ENCODE measurements around the gene VMAC. TPM values are rescaled to one million over a fixed set of nuclear protein-coding genes. Genes with fewer than 3 reads are reported as not detected.

VMAC gene
- total and polyA plus RNA-seq, 2 donors, result 5.9 to 10.8 TPM

- H3K9me3 ChIP-seq (ENCODE audit: control insufficient read depth in 2 of 2, insufficient read depth in 1 of 2, low read length in 1 of 2), result no peaks in the 10 kb centered on the region
- peaks cover 20 to 48% of the 10 kb centered on the region in 2 donors for H3K36me3 ChIP-seq (ENCODE audit: control insufficient read depth in 2 of 2, insufficient read depth in 2 of 2, low read length in 1 of 2)
- H3K4me3 ChIP-seq (ENCODE audit: low read length in 2 of 2), result no peak overlapping the region
- WGBS, result 100% methylated on average over 1 of the region's 1 CpG
- H3K4me1 ChIP-seq (ENCODE audit: control insufficient read depth in 2 of 2, insufficient read depth in 2 of 2, low read length in 2 of 2), result peaks cover 0 to 3% of the 10 kb centered on the region in 2 donors
- no peaks in the 10 kb centered on the region for H3K27me3 ChIP-seq (ENCODE audit: control insufficient read depth in 2 of 2, insufficient read depth in 1 of 2, low read length in 1 of 2)
- DNase-seq (ENCODE audit: low read depth in 6 of 9, low spot score in 9 of 9), result no peak
- H3K27ac ChIP-seq (ENCODE audit: low read depth in 1 of 2, low read length in 1 of 2), result peak overlapping the region in 1 of 2 donors; percentile 18
Measured at GRCh38 chr19:5911366-5911765, 6.7 kb downstream of the VMAC start.

GRCh38 chr19:5913739-5914357 is 9.2 kb downstream of the VMAC start, which contains the start of gene CAPS:
Gene CAPS (plus strand): TSS chr19:5914254. CDS start chr19:5914407, 153 bp downstream.
- H3K9me3 ChIP-seq (ENCODE audit: control insufficient read depth in 2 of 2, insufficient read depth in 1 of 2, low read length in 1 of 2), result no peaks in the 10 kb centered on the region
- H3K4me3 ChIP-seq (ENCODE audit: low read length in 2 of 2), result no peak within 1 kb of the TSS
- H3K36me3 ChIP-seq (ENCODE audit: control insufficient read depth in 2 of 2, insufficient read depth in 2 of 2, low read length in 1 of 2), result peaks cover 45 to 69% of the 10 kb centered on the region in 2 donors
- H3K4me1 ChIP-seq (ENCODE audit: control insufficient read depth in 2 of 2, insufficient read depth in 2 of 2, low read length in 2 of 2), result peaks cover 0 to 3% of the 10 kb centered on the region in 2 donors
- WGBS, result 96% methylated on average over 10 of the region's 10 CpGs
- no peak within 1 kb of the TSS for H3K27ac ChIP-seq (ENCODE audit: low read depth in 1 of 2, low read length in 1 of 2)
- no peaks in the 10 kb centered on the region for H3K27me3 ChIP-seq (ENCODE audit: control insufficient read depth in 2 of 2, insufficient read depth in 1 of 2, low read length in 1 of 2)
- no peak for DNase-seq (ENCODE audit: low read depth in 6 of 9, low spot score in 9 of 9)

GRCh38 chr19:5914358-5914774 is 9.7 kb downstream of the VMAC start:
- H3K9me3 ChIP-seq (ENCODE audit: control insufficient read depth in 2 of 2, insufficient read depth in 1 of 2, low read length in 1 of 2), result no peaks in the 10 kb centered on the region
- H3K4me1 ChIP-seq (ENCODE audit: control insufficient read depth in 2 of 2, insufficient read depth in 2 of 2, low read length in 2 of 2), result peaks cover 0 to 3% of the 10 kb centered on the region in 2 donors
- peaks cover 50 to 69% of the 10 kb centered on the region in 2 donors for H3K36me3 ChIP-seq (ENCODE audit: control insufficient read depth in 2 of 2, insufficient read depth in 2 of 2, low read length in 1 of 2)
- DNase-seq (ENCODE audit: low read depth in 6 of 9, low spot score in 9 of 9), result no peak
- H3K27ac ChIP-seq (ENCODE audit: low read depth in 1 of 2, low read length in 1 of 2), result no peak overlapping the region
- H3K27me3 ChIP-seq (ENCODE audit: control insufficient read depth in 2 of 2, insufficient read depth in 1 of 2, low read length in 1 of 2), result no peaks in the 10 kb centered on the region
- WGBS, result 94% methylated on average over 22 of the region's 22 CpGs
- H3K4me3 ChIP-seq (ENCODE audit: low read length in 2 of 2), result no peak overlapping the region

- Histone ChIP-seq H3K9me3 (ENCODE audit: control insufficient read depth in 2 of 2, insufficient read depth in 1 of 2, low read length in 1 of 2) (no peaks in the 10 kb centered on the region), H3K4me1 (ENCODE audit: control insufficient read depth in 2 of 2, insufficient read depth in 2 of 2, low read length in 2 of 2) (peaks cover 0 to 3% of the 10 kb centered on the region in 2 donors), H3K27ac (ENCODE audit: low read depth in 1 of 2, low read length in 1 of 2) (no peak overlapping the region), H3K27me3 (ENCODE audit: control insufficient read depth in 2 of 2, insufficient read depth in 1 of 2, low read length in 1 of 2) (no peaks in the 10 kb centered on the region), H3K36me3 (ENCODE audit: control insufficient read depth in 2 of 2, insufficient read depth in 2 of 2, low read length in 1 of 2) (peaks cover 51 to 70% of the 10 kb centered on the region in 2 donors), H3K4me3 (ENCODE audit: low read length in 2 of 2) (no peak overlapping the region)
- no peak for DNase-seq (ENCODE audit: low read depth in 6 of 9, low spot score in 9 of 9)
- WGBS, result 95% methylated on average over 42 of the region's 42 CpGs
Measured at GRCh38 chr19:5914946-5915781, 10.5 kb downstream of the VMAC start.

- Histone ChIP-seq H3K27ac (ENCODE audit: low read depth in 1 of 2, low read length in 1 of 2) (no peak overlapping the region), H3K27me3 (ENCODE audit: control insufficient read depth in 2 of 2, insufficient read depth in 1 of 2, low read length in 1 of 2) (no peaks in the 10 kb centered on the region), H3K4me1 (ENCODE audit: control insufficient read depth in 2 of 2, insufficient read depth in 2 of 2, low read length in 2 of 2) (peaks cover 0 to 3% of the 10 kb centered on the region in 2 donors), H3K36me3 (ENCODE audit: control insufficient read depth in 2 of 2, insufficient read depth in 2 of 2, low read length in 1 of 2) (peaks cover 54 to 69% of the 10 kb centered on the region in 2 donors), H3K4me3 (ENCODE audit: low read length in 2 of 2) (no peak overlapping the region), H3K9me3 (ENCODE audit: control insufficient read depth in 2 of 2, insufficient read depth in 1 of 2, low read length in 1 of 2) (no peaks in the 10 kb centered on the region)
- no peak for DNase-seq (ENCODE audit: low read depth in 6 of 9, low spot score in 9 of 9)
- WGBS, result 97% methylated on average over 11 of the region's 11 CpGs
Measured at GRCh38 chr19:5915782-5916165, 11.1 kb downstream of the VMAC start.

GRCh38 chr19:5916181-5916708 is 11.6 kb downstream of the VMAC start:
- no peak for DNase-seq (ENCODE audit: low read depth in 6 of 9, low spot score in 9 of 9)

GRCh38 chr19:5917431-5918107 is 12.9 kb downstream of the VMAC start:
- H3K9me3 ChIP-seq (ENCODE audit: control insufficient read depth in 2 of 2, insufficient read depth in 1 of 2, low read length in 1 of 2), result no peaks in the 10 kb centered on the region
- H3K4me3 ChIP-seq (ENCODE audit: low read length in 2 of 2), result no peak overlapping the region
- H3K27me3 ChIP-seq (ENCODE audit: control insufficient read depth in 2 of 2, insufficient read depth in 1 of 2, low read length in 1 of 2), result no peaks in the 10 kb centered on the region
- H3K4me1 ChIP-seq (ENCODE audit: control insufficient read depth in 2 of 2, insufficient read depth in 2 of 2, low read length in 2 of 2), result peaks cover 0 to 3% of the 10 kb centered on the region in 2 donors
- H3K36me3 ChIP-seq (ENCODE audit: control insufficient read depth in 2 of 2, insufficient read depth in 2 of 2, low read length in 1 of 2), result peaks cover 70 to 84% of the 10 kb centered on the region in 2 donors
- DNase-seq (ENCODE audit: low read depth in 6 of 9, low spot score in 9 of 9), result no peak
- no peak overlapping the region for H3K27ac ChIP-seq (ENCODE audit: low read depth in 1 of 2, low read length in 1 of 2)
- 97% methylated on average over 36 of the region's 36 CpGs for WGBS

More at GRCh38 chr19:5916181-5916708, 11.6 kb downstream of the VMAC start:
- Histone ChIP-seq H3K4me1 (ENCODE audit: control insufficient read depth in 2 of 2, insufficient read depth in 2 of 2, low read length in 2 of 2) (peaks cover 0 to 3% of the 10 kb centered on the region in 2 donors), H3K27me3 (ENCODE audit: control insufficient read depth in 2 of 2, insufficient read depth in 1 of 2, low read length in 1 of 2) (no peaks in the 10 kb centered on the region), H3K36me3 (ENCODE audit: control insufficient read depth in 2 of 2, insufficient read depth in 2 of 2, low read length in 1 of 2) (peaks cover 59 to 71% of the 10 kb centered on the region in 2 donors), H3K27ac (ENCODE audit: low read depth in 1 of 2, low read length in 1 of 2) (no peak overlapping the region), H3K4me3 (ENCODE audit: low read length in 2 of 2) (no peak overlapping the region), H3K9me3 (ENCODE audit: control insufficient read depth in 2 of 2, insufficient read depth in 1 of 2, low read length in 1 of 2) (no peaks in the 10 kb centered on the region)
- WGBS, result 95% methylated on average over 14 of the region's 14 CpGs

- no peak overlapping the region for H3K27ac ChIP-seq (ENCODE audit: low read depth in 1 of 2, low read length in 1 of 2)
- DNase-seq (ENCODE audit: low read depth in 6 of 9, low spot score in 9 of 9), result no peak
- H3K4me3 ChIP-seq (ENCODE audit: low read length in 2 of 2), result no peak overlapping the region
- H3K9me3 ChIP-seq (ENCODE audit: control insufficient read depth in 2 of 2, insufficient read depth in 1 of 2, low read length in 1 of 2), result no peaks in the 10 kb centered on the region
- H3K27me3 ChIP-seq (ENCODE audit: control insufficient read depth in 2 of 2, insufficient read depth in 1 of 2, low read length in 1 of 2), result no peaks in the 10 kb centered on the region
- peaks cover 0 to 3% of the 10 kb centered on the region in 2 donors for H3K4me1 ChIP-seq (ENCODE audit: control insufficient read depth in 2 of 2, insufficient read depth in 2 of 2, low read length in 2 of 2)
- peaks cover 78 to 93% of the 10 kb centered on the region in 2 donors for H3K36me3 ChIP-seq (ENCODE audit: control insufficient read depth in 2 of 2, insufficient read depth in 2 of 2, low read length in 1 of 2)
- 98% methylated on average over 20 of the region's 20 CpGs for WGBS
Measured at GRCh38 chr19:5918463-5919079, 13.9 kb downstream of the VMAC start.

Data from thymus (tissue), 11 donors.